ENCODE measurements around the gene CCT5.

DNA sequence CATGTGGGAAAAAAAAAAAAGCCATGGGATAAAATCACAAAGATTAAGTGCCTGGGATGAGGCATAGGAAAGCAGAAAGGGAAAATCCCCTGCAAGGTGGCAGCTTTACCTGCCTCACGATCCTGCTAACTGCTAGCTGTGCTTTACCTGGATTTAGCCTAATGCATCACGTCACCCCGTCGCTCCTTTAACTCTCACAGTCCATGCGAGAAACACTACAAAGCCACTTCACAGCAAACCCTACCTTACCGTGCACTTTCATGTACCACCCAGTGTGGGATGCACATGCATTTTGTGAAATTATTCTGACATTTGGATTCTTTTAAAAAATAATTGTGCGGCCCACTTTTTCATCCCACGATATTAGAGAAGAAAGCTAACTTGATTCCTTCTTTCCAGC lies 31.4 kb upstream of the CCT5 start:
- TF ChIP-seq ZFP30 (CRISPR knock-in tag; IDR thresholded peaks at IDR 0.05) (no peak), GLIS3 (CRISPR knock-in tag; IDR thresholded peaks at IDR 0.05) (no peak), OSR1 (CRISPR knock-in tag; IDR thresholded peaks at IDR 0.05) (no peak), ZFP3 (CRISPR knock-in tag; IDR thresholded peaks at IDR 0.05) (no peak), ZNF70 (CRISPR knock-in tag; IDR thresholded peaks at IDR 0.05) (no peak), ZC3H10 (CRISPR knock-in tag; IDR thresholded peaks at IDR 0.05) (no peak), ZNF565 (CRISPR knock-in tag; conservative IDR thresholded peaks at IDR 0.05; ENCODE audit: low read depth) (no peak)
- TF ChIP-seq, protein P1, sequence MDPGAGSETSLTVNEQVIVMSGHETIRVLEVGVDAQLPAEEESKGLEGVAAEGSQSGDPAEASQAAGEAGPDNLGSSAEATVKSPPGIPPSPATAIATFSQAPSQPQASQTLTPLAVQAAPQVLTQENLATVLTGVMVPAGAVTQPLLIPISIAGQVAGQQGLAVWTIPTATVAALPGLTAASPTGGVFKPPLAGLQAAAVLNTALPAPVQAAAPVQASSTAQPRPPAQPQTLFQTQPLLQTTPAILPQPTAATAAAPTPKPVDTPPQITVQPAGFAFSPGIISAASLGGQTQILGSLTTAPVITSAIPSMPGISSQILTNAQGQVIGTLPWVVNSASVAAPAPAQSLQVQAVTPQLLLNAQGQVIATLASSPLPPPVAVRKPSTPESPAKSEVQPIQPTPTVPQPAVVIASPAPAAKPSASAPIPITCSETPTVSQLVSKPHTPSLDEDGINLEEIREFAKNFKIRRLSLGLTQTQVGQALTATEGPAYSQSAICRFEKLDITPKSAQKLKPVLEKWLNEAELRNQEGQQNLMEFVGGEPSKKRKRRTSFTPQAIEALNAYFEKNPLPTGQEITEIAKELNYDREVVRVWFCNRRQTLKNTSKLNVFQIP (CRISPR knock-in tag; IDR thresholded peaks at IDR 0.05; ENCODE audit: borderline replicate concordance, low read depth): no peak

Data from SK-N-SH treated with all-trans-retinoic acid at 6 μM for 48 hours (cell line).